Testis (tissue), 5 donors: ENCODE measurements around the gene MKNK1. TPM values are rescaled to one million over a fixed set of nuclear protein-coding genes. Genes with fewer than 3 reads are reported as not detected.
A peak's percentile ranks its signal among the peaks of the same experiment; 100 is the strongest.
"Not testable (repeated sequence)": the region's sequence is repeated elsewhere in the genome, so short reads cannot be mapped to it uniquely, and the experiment has no call there.

ENCODE experiments used
- DNase-seq: peaks from one replicate; pipeline ENCODE4 v3.0.0-alpha.2; 2019
- H3K27ac ChIP-seq, 2 donors: fragments of 200-600 bp; sonication (generic); one replicate each; pipeline ENCODE4 v1.5.1; 2019
- H3K27me3 ChIP-seq: fragments of 200-600 bp; sonication (generic); one replicate; pipeline ENCODE4 v1.5.1; 2019
- H3K36me3 ChIP-seq: fragments of 200-600 bp; sonication (generic); one replicate; pipeline ENCODE4 v1.5.1; 2017; ENCODE audit warnings: low read depth; ENCODE audit errors: missing control alignments
- H3K4me1 ChIP-seq: fragments of 200-600 bp; sonication (generic); one replicate; pipeline ENCODE4 v1.5.1; 2019
- H3K4me3 ChIP-seq, 2 donors: fragments of 200-600 bp; sonication (generic); one replicate each; pipeline ENCODE4 v1.5.1; 2017 to 2019
- H3K9me3 ChIP-seq: fragments of 200-600 bp; sonication (generic); one replicate; pipeline ENCODE4 v1.5.1; 2017
- CTCF ChIP-seq, 3 experiments: fragments of 450-650 bp in 2 of 3; fragments of 200-600 bp in 1 of 3; sonication (generic) in 1 of 3; IDR thresholded peaks; one replicate each; pipeline ENCODE4 v1.5.1; 2016 to 2019; ENCODE audit warnings: antibody characterized with exemption in 3 of 3, mild to moderate bottlenecking in 2 of 3, moderate library complexity in 1 of 3
- POLR2A ChIP-seq: fragments of 450-650 bp; IDR thresholded peaks from one replicate; pipeline ENCODE4 v1.6.1; 2017; ENCODE audit warnings: antibody characterized with exemption, mild to moderate bottlenecking, moderate library complexity
- WGBS, 2 donors: methylation state at CpG; one replicate each; pipeline ENCODE4 v1.1.5; 2018; 5-methylcytosine and 5-hydroxymethylcytosine counted together
- intact Hi-C: fragments of 100-400 bp; cut with DNase I; formaldehyde crosslinking; loops from one replicate; pipeline ENCODE4 v1.15.1; 2023; ENCODE audit warnings: low total_unique reads
- long read RNA-seq, 2 donors: transcript quantifications; one replicate each; lab custom pipeline, GENCODE V29; 2026
- polyA plus RNA-seq: library from polyadenylated mRNA; stranded (reverse); fragments of 350-450 nt; fragmentation: Illumina TruSeq; extraction: RNeasy Lipid Tissue Mini Kit (QIAGEN cat#74804); gene quantifications from one replicate; pipeline ENCODE4 v1.2.3, GENCODE V29; 2014; ENCODE audit warnings: low read depth, low replicate concordance; ENCODE audit not compliant: insufficient read depth
- total RNA-seq, 2 donors: library from RNA; depleted of rRNA; stranded (reverse); fragments of >200 nt; gene quantifications; one replicate each; pipeline ENCODE4 v1.2.3, GENCODE V29; 2016

Gene MKNK1
- 10 to 100 TPM; 54.6 to 55.7 TPM for total RNA-seq
- 30.7 TPM for polyA plus RNA-seq
- long read RNA-seq, donor 1, partial matches to known transcripts = 0 of 3 reads
- long read RNA-seq, donor 1, other reads (novel, unspliced or antisense) = 0 of 3 reads
- long read RNA-seq, donor 2, partial matches to known transcripts = 0 of 3 reads
- long read RNA-seq, donor 2, other reads (novel, unspliced or antisense) = 0 of 3 reads

GRCh38 chr1:46603858-46604549 lies at the start of gene MKNK1:
Gene MKNK1, minus strand, starts transcription at chr1:46604268. Its CDS starts 20,941 bp downstream, at chr1:46583327.
- peak; percentile 98 for DNase-seq
- Histone ChIP-seq H3K4me1 (peaks cover 13% of the 10 kb centered on the region), H3K27me3 (no peaks in the 10 kb centered on the region), H3K27ac (peak within 1 kb of the TSS; percentile 51 to 85), H3K4me3 (peak within 1 kb of the TSS; percentile 74 to 89), H3K9me3 (no peaks in the 10 kb centered on the region), H3K36me3 (no peaks in the 10 kb centered on the region)
- TF ChIP-seq CTCF (IDR thresholded peaks at IDR 0.05) (peak in 1 of 3 experiments; percentile 1), POLR2A (peak; percentile 79)
- intact Hi-C loops = no loop called here
- 0 to 1% methylated on average over 10 to 53 of the region's 53 CpGs for WGBS, 2 donors

GRCh38 chr1:46653405-46653958 lies 49.4 kb upstream of the MKNK1 start:
- no peaks in the 10 kb centered on the region for H3K27me3 ChIP-seq
- no peaks in the 10 kb centered on the region for H3K9me3 ChIP-seq
- no peaks in the 10 kb centered on the region for H3K36me3 ChIP-seq
- no peaks in the 10 kb centered on the region for H3K4me1 ChIP-seq
- H3K4me3 ChIP-seq = no peak overlapping the region
- DNase-seq = no peak
- no peak for TF ChIP-seq CTCF (IDR thresholded peaks at IDR 0.05)
- TF ChIP-seq POLR2A = no peak
- intact Hi-C loops = no loop called here
- no peak overlapping the region for H3K27ac ChIP-seq
- 74 to 86% methylated on average over 2 of the region's 2 CpGs for WGBS, 2 donors

- WGBS, 2 donors = 69 to 74% methylated on average over 6 of the region's 6 CpGs
- intact Hi-C loops = no loop called here
- H3K4me3 ChIP-seq = no peak overlapping the region
- H3K36me3 ChIP-seq = no peaks in the 10 kb centered on the region
- TF ChIP-seq POLR2A = no peak
- TF ChIP-seq CTCF (IDR thresholded peaks at IDR 0.05) = no peak
- DNase-seq = no peak
- no peaks in the 10 kb centered on the region for H3K27me3 ChIP-seq
- H3K4me1 ChIP-seq = no peaks in the 10 kb centered on the region
- H3K27ac ChIP-seq = no peak overlapping the region
- no peaks in the 10 kb centered on the region for H3K9me3 ChIP-seq
Measured at GRCh38 chr1:46652321-46653100, 48.4 kb upstream of the MKNK1 start.

- H3K4me3 ChIP-seq, H3K36me3 ChIP-seq, DNase-seq, H3K27ac ChIP-seq, H3K27me3 ChIP-seq, H3K9me3 ChIP-seq, H3K4me1 ChIP-seq, intact Hi-C loops: not testable (repeated sequence)
- 96 to 100% methylated on average over 2 to 3 of the region's 3 CpGs for WGBS, 2 donors
Measured at GRCh38 chr1:46651152-46651551, 47.1 kb upstream of the MKNK1 start.

GRCh38 chr1:46650491-46650890 lies 46.4 kb upstream of the MKNK1 start:
- H3K36me3 ChIP-seq = no peaks in the 10 kb centered on the region

More at GRCh38 chr1:46650491-46650890, 46.4 kb upstream of the MKNK1 start:
- H3K27me3 ChIP-seq = no peaks in the 10 kb centered on the region
- no peak for TF ChIP-seq POLR2A
- no peak for TF ChIP-seq CTCF (IDR thresholded peaks at IDR 0.05)
- H3K27ac ChIP-seq = no peak overlapping the region
- no peak for DNase-seq
- WGBS, 2 donors = 97 to 98% methylated on average over 3 of the region's 3 CpGs
- no peaks in the 10 kb centered on the region for H3K4me1 ChIP-seq
- no peak overlapping the region for H3K4me3 ChIP-seq
- intact Hi-C loops = no loop called here
- no peaks in the 10 kb centered on the region for H3K9me3 ChIP-seq
